HepG2 (cell line): ENCODE results near the gene RBBP8. TPM values are rescaled to one million over a fixed set of nuclear protein-coding genes. Genes with fewer than 3 reads are reported as not detected.

Experiments used
- ASH2L ChIP-seq: fragments of 300-600, 200-600 bp; sonication (generic); IDR thresholded peaks from 2 replicates; pipeline ENCODE4 v1.7.0; 2017; ENCODE audit warnings: low read depth, mild to moderate bottlenecking, moderate library complexity, mixed read lengths, low read length; ENCODE audit not compliant: insufficient read length
- ISL2 ChIP-seq: sonication (generic); formaldehyde crosslinking; IDR thresholded peaks from 2 replicates; pipeline ENCODE4 v1.5.0; 2020; ENCODE audit warnings: missing genetic modification reagents
- KDM4B ChIP-seq: sonication (generic); formaldehyde crosslinking; IDR thresholded peaks from 2 replicates; pipeline ENCODE4 v1.4.0; 2020; ENCODE audit warnings: missing genetic modification reagents
- KLF15 ChIP-seq: sonication (generic); formaldehyde crosslinking; IDR thresholded peaks from 2 replicates; pipeline ENCODE4 v1.8.1; 2023; ENCODE audit warnings: borderline replicate concordance, mild to moderate bottlenecking, inconsistent platforms, missing genetic modification reagents, mixed read lengths
- MBD4 ChIP-seq: IDR thresholded peaks from 2 replicates; pipeline ENCODE4 v1.6.1; 2012; ENCODE audit warnings: low read length, inconsistent platforms, borderline replicate concordance
- MEIS2 ChIP-seq: sonication (generic); formaldehyde crosslinking; IDR thresholded peaks from 2 replicates; pipeline ENCODE4 v1.9.0; 2021; ENCODE audit warnings: mild to moderate bottlenecking, missing genetic modification reagents
- MLX ChIP-seq: IDR thresholded peaks from 2 replicates; pipeline ENCODE4 v1.6.1; 2016
- NCOR1 ChIP-seq: fragments of 200-600 bp; sonication (generic); IDR thresholded peaks from 2 replicates; pipeline ENCODE4 v1.7.0; 2017; ENCODE audit warnings: antibody characterized with exemption, low read length, borderline replicate concordance
- NFIC ChIP-seq: IDR thresholded peaks from 2 replicates; pipeline ENCODE4 v1.6.1; 2012; ENCODE audit warnings: mild to moderate bottlenecking, low read length, inconsistent platforms
- ONECUT2 ChIP-seq: sonication (generic); formaldehyde crosslinking; IDR thresholded peaks from 2 replicates; pipeline ENCODE4 v1.4.0; 2020; ENCODE audit warnings: missing genetic modification reagents
- PHF5A ChIP-seq: IDR thresholded peaks from one replicate; pipeline ENCODE4 v1.6.1; 2018; ENCODE audit warnings: low read depth, missing genetic modification reagents; ENCODE audit not compliant: unreplicated experiment
- RBAK ChIP-seq: sonication (generic); formaldehyde crosslinking; IDR thresholded peaks from 2 replicates; pipeline ENCODE4 v1.5.1; 2020; ENCODE audit warnings: mild to moderate bottlenecking, missing genetic modification reagents
- RFX3 ChIP-seq: IDR thresholded peaks from 2 replicates; pipeline ENCODE4 v1.6.1; 2016; ENCODE audit warnings: missing biosample characterization, missing genetic modification reagents
- SUZ12 ChIP-seq: fragments of 150-350 bp; IDR thresholded peaks from 2 replicates; pipeline ENCODE4 v1.6.1; 2014; ENCODE audit warnings: low read depth, low read length
- TEAD3 ChIP-seq: optimal IDR thresholded peaks from 2 replicates; pipeline ENCODE3; 2016; ENCODE audit warnings: borderline replicate concordance
- TP53 ChIP-seq: sonication (generic); formaldehyde crosslinking; conservative IDR thresholded peaks from 2 replicates; pipeline ENCODE4 v1.4.0; 2020; ENCODE audit warnings: missing genetic modification reagents
- ZBTB26 ChIP-seq: IDR thresholded peaks from 2 replicates; pipeline ENCODE4 v1.6.1; 2016; ENCODE audit warnings: missing compliant biosample characterization, missing genetic modification reagents, borderline replicate concordance
- ZBTB3 ChIP-seq: sonication (generic); formaldehyde crosslinking; IDR thresholded peaks from 2 replicates; pipeline ENCODE4 v1.4.0; 2020; ENCODE audit warnings: low read depth, mild to moderate bottlenecking, moderate library complexity, missing genetic modification reagents, borderline replicate concordance
- ZNF510 ChIP-seq: sonication (generic); formaldehyde crosslinking; IDR thresholded peaks from 2 replicates; pipeline ENCODE4 v1.4.0; 2020; ENCODE audit warnings: low read depth, mild to moderate bottlenecking, missing genetic modification reagents
- ZNF572 ChIP-seq: sonication (generic); formaldehyde crosslinking; IDR thresholded peaks from 2 replicates; pipeline ENCODE4 v1.5.1; 2020; ENCODE audit warnings: mild to moderate bottlenecking, missing genetic modification reagents
- ZNF776 ChIP-seq: sonication (generic); formaldehyde crosslinking; IDR thresholded peaks from 2 replicates; pipeline ENCODE4 v1.4.0; 2020; ENCODE audit warnings: mild to moderate bottlenecking, missing genetic modification reagents
- ZNF816 ChIP-seq: sonication (generic); formaldehyde crosslinking; IDR thresholded peaks from 2 replicates; pipeline ENCODE4 v1.8.0; 2022; ENCODE audit warnings: missing genetic modification reagents, mild to moderate bottlenecking, borderline replicate concordance
- ZNF878 ChIP-seq: sonication (generic); formaldehyde crosslinking; IDR thresholded peaks from 2 replicates; pipeline ENCODE4 v1.8.1; 2023; ENCODE audit warnings: mild to moderate bottlenecking, missing genetic modification reagents, moderate library complexity
- ZSCAN31 ChIP-seq: sonication (generic); formaldehyde crosslinking; IDR thresholded peaks from 2 replicates; pipeline ENCODE4 v1.5.0; 2020; ENCODE audit warnings: low read depth, mild to moderate bottlenecking, missing genetic modification reagents
- polyA plus RNA-seq, 8 experiments: library from polyadenylated mRNA; depleted of rRNA in 3 of 8; stranded (reverse) in 7 of 8; unstranded in 1 of 8; fragments of >200 nt; fragmentation: Illumina TruSeq in 4 of 8; extraction: Trizol in 4 of 8; gene quantifications; 2 replicates each; pipeline versions ENCODE4 v1.2.1 to v1.2.3, GENCODE V29; 2011 to 2016; ENCODE audit warnings: low read depth in 4 of 8, missing spikeins in 1 of 8, mixed read lengths in 1 of 8; ENCODE audit not compliant: insufficient read depth in 1 of 8
- total RNA-seq, 5 experiments: library from RNA; depleted of rRNA; stranded (reverse); fragments of >200 nt; fragmentation: Illumina TruSeq; extraction: Trizol; gene quantifications; 2 replicates each; pipeline ENCODE4 v1.2.3, GENCODE V29; 2016; ENCODE audit warnings: low read depth in 1 of 5
- TF ChIP-seq, protein P1 (sequence below): sonication (generic); formaldehyde crosslinking; IDR thresholded peaks from 2 replicates; pipeline ENCODE4 v1.5.0; 2020; ENCODE audit warnings: missing genetic modification reagents
- TF ChIP-seq, protein P2 (sequence below): sonication (generic); formaldehyde crosslinking; IDR thresholded peaks from 2 replicates; pipeline ENCODE4 v1.5.1; 2020; ENCODE audit warnings: missing genetic modification reagents, mild to moderate bottlenecking, borderline replicate concordance
- TF ChIP-seq, protein P3 (sequence below): sonication (generic); formaldehyde crosslinking; conservative IDR thresholded peaks from 2 replicates; pipeline ENCODE4 v1.4.0; 2020; ENCODE audit warnings: missing genetic modification reagents

The RBBP8 gene
- total and polyA plus RNA-seq, 2 of the 13 experiments (the other 11 are each of a cell fraction or from before 2014, with no cell fraction given) = 14.2 to 47.4 TPM

GRCh38 chr18:22933206-22933965 is at the start of gene RBBP8 (continued):
- TF ChIP-seq, protein P1, sequence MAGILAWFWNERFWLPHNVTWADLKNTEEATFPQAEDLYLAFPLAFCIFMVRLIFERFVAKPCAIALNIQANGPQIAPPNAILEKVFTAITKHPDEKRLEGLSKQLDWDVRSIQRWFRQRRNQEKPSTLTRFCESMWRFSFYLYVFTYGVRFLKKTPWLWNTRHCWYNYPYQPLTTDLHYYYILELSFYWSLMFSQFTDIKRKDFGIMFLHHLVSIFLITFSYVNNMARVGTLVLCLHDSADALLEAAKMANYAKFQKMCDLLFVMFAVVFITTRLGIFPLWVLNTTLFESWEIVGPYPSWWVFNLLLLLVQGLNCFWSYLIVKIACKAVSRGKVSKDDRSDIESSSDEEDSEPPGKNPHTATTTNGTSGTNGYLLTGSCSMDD = no peak
- TF ChIP-seq TEAD3 (CRISPR knock-in tag) (no peak), ZNF776 (CRISPR knock-in tag) (peak; percentile 93), ZNF510 (CRISPR knock-in tag) (no peak), ZBTB26 (CRISPR knock-in tag) (0 out of 2 replicates have a peak, but pooled peaks have one; percentile 28), ZNF572 (no peak), ZNF816 (CRISPR knock-in tag) (peak; percentile 52; the same call in 1 of the 2 replicates), KDM4B (no peak; the same call in 1 of the 2 replicates), NCOR1 (no peak), SUZ12 (no peak), MLX (CRISPR knock-in tag) (no peak), ASH2L (peak; percentile 97), RBAK (CRISPR knock-in tag) (no peak), MBD4 (no peak), ZBTB3 (CRISPR knock-in tag) (no peak; the same call in 1 of the 2 replicates), KLF15 (CRISPR knock-in tag) (0 out of 2 replicates have a peak, but pooled peaks have one; percentile 58), PHF5A (CRISPR knock-in tag) (no peak), ZNF878 (CRISPR knock-in tag) (peak; percentile 54; the same call in 1 of the 2 replicates), TP53 (CRISPR knock-in tag) (no peak), ONECUT2 (CRISPR knock-in tag) (no peak; the same call in 1 of the 2 replicates), MEIS2 (CRISPR knock-in tag) (0 out of 2 replicates have a peak, but pooled peaks have one; percentile 33), RFX3 (no peak), NFIC (no peak), ZSCAN31 (CRISPR knock-in tag) (peak; percentile 46; the same call in 1 of the 2 replicates), ISL2 (no peak)
- TF ChIP-seq, protein P2, sequence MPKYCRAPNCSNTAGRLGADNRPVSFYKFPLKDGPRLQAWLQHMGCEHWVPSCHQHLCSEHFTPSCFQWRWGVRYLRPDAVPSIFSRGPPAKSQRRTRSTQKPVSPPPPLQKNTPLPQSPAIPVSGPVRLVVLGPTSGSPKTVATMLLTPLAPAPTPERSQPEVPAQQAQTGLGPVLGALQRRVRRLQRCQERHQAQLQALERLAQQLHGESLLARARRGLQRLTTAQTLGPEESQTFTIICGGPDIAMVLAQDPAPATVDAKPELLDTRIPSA (CRISPR knock-in tag) = no peak; the same call in 1 of the 2 replicates
- TF ChIP-seq, protein P3, sequence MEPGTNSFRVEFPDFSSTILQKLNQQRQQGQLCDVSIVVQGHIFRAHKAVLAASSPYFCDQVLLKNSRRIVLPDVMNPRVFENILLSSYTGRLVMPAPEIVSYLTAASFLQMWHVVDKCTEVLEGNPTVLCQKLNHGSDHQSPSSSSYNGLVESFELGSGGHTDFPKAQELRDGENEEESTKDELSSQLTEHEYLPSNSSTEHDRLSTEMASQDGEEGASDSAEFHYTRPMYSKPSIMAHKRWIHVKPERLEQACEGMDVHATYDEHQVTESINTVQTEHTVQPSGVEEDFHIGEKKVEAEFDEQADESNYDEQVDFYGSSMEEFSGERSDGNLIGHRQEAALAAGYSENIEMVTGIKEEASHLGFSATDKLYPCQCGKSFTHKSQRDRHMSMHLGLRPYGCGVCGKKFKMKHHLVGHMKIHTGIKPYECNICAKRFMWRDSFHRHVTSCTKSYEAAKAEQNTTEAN (CRISPR knock-in tag) = no peak
